Activated CD4-positive, alpha-beta T cell treated with anti-CD3 and anti-CD28 coated beads, Interleukin-10, Interleukin-2, amounts not matched to agents 100 ng/mL and 50 ng/mL, durations not matched to agents 16 hours and 8 hours (primary cell): Measurements from ENCODE around the gene TUBB2B.

Experiments used
- DNase-seq: peaks from one replicate; pipeline ENCODE4 v3.0.0-alpha.2; 2020

The TUBB2B gene

DNA sequence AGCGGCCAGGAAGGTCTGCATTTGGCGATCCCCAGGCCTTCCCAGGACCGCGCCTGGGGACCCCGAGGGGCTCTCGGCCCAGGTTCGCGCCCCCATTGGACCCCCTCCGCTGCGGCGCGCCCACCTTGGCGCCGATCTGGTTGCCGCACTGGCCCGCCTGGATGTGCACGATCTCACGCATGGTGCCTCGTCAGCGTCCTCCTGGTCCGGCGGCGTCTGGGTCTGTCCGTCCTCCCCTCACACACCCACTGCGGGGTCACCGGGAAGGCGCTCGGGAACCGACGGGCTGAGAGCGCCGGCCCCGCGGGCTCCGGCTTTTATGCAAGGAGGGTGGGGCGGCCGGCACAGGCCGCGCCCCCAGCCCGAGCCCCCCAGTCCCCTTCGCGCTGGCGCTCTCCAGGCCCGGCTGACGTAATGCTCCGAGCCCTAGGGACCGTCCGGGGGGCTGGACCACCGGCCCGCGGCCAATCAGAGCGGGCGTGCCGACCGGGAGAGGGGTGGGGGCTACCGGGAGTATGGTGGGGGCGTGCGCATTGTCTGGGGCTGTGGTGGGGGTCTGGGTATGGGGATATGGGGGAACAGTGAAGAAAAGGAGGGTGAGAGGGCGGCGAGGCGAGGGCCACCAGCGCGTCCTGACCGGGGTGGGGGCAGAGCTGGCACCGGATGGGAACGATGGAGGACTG, at the start of gene TUBB2B:
Gene TUBB2B (minus strand): TSS at position 291 of the 683 bp plus-strand sequence. CDS start 110 bp downstream, at position 181.
- DNase-seq: no peak

DNA sequence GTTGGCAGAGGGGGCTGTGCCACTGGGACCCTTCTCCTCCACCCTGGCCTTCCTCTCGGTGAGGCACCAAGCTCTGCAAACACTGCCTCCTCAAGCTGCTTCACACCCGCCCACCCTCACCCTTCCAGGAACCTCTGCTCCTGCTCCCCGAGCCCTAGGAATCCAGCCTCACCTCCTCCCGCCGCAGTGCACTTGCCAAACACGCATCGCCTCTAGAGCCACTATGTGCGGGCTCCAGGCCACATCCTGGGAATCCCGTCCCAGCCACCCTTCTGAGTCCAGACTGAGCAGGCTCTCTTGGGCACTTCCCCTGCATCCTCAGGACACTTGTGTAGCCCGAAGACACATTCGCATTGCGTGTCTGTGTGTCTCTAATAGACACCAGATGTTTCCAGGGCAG, 49.8 kb upstream of the TUBB2B start:
- no peak for DNase-seq

DNA sequence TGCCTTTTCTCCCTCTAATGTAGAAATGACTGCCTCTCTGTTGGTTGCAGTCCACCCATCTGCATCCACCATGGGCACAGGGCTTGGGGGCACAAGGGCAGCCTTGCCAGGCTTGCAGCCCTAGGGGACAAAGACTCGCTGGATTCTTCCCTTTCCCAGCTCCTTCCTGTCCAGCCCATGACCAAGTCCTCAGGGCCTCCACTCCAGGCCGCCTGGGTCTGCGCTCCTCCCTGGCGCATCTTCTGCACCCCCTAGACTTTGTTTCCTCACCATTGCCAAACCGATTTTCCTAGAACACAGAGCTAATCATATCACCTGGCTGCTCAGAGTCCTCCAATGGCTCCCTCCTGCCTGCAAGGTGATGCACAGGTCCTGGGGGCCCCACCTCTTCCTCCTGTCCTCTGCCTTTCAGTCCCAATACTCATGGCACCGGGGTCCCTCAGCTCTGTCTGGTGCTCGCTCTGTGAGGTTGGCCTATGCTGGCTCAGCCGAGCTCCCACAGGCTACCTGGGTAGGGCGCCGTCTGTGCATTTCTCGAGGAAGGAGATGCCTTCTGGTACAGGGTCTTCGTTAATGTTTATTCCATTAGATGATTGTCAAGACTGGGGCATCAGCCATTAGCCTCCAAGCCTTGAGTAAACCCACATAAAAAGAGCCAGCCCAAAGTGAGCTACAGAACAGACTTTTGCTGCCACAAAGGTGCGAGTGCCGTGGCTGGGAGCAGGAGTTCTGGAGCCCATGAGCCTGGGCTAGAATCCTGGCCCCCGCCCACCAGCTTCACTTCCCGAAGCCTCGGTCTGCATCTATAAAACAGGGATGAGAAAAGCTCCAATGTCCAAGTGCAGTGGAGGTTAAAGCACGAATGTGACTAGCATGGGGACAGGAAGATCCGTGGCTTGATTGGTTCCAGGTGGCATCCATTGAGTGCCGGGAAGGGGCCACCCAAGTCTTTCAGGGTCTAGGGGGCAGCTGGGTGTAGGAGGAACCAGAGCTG, 49.0 kb upstream of the TUBB2B start:
- DNase-seq: no peak

DNA sequence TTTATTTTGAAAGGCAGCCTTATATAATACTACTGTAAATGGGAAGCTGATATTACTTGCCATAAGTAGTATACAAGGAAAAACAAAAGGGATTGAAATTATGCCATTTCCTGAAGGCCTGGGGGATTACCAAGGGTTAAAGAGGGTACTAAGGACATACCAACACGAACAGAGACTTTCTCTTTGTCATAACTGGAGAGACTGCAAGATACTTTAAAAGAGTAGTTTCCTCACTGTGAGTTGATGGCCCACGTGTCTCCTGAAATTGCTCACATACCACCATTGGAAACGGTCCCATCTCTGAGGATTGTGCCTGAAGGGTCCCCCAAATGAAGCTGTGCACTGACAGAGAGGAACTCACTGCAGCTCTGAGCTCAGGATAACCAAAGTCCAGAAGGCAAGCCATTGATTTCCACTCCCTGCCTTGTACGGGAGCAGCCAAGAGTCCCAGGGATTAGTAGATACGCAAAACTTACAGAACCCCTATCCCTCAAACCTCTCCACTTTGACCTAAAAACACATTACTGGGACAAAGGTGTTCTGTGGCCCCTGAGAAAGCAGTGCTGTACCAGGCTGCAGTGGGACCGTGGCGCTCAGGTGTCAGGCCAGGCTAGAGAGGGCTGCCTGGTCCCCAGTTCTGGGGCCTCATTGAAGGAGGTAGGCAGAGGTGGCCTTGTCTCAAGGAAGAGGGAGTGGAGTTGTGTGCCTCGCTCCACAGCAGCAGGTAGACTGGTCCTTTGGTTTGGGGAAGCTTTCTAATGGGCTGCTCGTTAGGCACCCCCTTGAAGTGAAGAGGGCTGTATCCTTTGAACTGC, 46.5 kb upstream of the TUBB2B start:
- peak; percentile 24 for DNase-seq

DNA sequence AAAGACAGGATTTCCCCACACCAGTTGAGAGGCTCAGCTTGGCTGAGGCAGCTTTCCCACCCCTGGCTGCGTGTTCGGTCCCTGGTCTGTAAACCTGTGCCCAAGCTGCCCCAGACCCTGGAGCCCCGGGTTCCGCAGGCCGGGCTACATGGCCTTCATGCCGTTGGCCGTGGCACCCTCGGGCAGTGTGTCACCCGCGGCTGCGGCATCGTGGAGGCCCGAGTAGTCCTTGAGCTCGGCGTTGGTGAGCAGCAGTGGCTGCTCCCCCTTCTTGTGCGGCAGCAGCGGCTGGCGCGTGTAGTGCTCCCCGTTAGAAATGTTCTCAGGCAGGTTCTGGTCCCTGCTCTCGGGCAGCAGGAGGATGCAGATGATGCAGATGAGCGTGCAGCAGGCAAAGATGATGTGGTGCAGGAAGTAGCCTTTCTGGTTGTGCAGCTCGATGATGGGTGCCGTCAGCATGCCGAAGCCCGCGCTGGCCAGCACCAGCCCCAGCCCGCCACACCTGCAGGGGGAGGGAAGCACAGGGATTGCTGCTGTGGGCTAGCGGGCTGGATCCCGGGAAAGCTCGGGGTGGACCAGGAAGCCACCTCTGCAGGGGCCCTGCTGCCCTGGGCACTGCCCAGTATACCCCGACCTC, 45.6 kb upstream of the TUBB2B start:
- DNase-seq: no peak

DNA sequence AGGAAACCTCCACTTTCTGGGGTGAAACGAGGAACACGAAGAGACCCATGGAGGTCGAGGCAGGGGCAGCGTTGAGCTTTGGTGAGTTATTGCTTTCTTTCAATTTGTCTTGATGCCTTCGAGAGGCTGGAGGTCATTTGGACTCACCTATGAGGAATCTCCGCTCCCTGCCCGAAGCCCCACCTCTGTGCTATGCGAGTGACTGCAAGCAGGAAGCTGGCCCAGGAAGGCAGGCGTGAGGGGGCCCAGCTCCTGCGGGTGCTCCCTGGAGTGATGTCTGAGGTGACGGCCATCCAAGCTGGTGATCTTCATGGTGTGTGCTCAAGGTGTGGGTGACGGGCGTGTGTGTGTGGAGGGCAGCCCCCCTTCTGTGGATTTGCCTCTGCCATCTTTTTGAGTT, 44.3 kb upstream of the TUBB2B start:
- DNase-seq: no peak

DNA sequence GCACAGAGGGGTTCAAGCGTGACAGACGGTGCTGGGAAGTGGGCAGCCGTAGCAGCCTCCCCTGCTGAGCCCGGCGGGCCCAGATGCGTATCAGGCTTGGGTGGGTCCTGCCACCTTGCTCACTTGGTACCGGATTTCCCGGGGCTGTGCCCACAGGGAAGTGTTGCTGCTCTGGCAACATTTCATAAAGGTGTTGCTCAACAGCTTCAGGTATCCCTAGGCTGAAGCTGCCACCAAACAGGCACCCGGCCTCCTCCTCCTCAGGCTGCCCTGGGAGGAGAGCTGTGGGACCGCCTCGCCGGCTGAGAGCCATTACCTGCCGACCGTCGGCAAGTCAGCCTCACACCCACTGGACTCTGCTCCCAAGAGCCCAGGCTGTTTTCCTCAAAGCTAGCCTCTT, 42.8 kb upstream of the TUBB2B start:
- no peak for DNase-seq

DNA sequence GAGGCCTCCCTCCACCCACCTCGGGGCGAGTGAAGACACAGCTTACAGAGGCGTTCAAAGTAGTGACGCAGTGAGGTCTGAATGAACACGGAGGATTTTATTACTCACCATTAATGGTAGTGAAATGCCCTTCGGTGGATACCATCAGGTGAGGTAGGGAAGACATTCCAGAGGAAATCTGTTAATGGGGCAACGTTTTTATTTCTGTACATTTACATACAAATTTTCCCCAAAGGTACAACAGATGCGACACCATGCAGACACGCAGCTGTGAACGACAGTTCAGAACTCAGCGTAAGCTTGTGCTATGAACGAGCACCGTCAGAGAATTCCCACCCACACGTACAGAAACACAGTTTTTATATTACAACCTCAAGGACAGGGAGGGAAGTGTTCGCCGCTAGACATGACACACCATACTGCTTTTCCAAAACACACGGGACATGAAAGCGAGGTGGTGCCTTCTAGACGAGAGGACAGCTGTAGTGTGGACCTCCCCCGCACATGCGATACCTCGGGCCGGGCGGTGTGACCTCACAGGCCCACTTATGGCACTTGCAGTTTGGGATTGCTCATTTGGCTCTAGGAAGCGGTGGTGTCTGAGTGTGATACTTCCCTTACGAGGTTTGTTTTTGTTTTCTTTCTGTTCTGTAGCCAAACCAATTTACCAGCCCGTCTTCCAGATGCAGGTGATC, 42.0 kb upstream of the TUBB2B start:
- DNase-seq: no peak

DNA sequence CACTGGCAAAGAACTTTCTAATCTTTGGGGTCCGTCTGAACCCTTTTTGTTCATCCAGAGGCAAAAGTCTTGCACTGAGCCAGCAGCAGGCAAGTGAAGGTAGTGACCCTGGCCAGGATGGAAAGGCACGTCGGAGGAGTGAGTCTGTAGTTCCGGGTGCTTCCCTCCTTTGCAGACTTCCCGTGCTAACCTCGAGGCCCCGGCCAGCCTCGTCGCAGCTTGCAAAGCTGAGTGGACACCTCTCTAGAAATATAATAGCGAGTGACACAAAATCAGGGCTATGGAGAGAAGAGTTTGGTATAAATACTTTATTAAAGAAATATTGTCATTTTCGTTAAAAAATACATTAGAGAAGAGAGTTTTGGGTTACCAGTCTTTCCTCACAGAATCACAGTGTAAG, 41.2 kb upstream of the TUBB2B start:
- DNase-seq: no peak

DNA sequence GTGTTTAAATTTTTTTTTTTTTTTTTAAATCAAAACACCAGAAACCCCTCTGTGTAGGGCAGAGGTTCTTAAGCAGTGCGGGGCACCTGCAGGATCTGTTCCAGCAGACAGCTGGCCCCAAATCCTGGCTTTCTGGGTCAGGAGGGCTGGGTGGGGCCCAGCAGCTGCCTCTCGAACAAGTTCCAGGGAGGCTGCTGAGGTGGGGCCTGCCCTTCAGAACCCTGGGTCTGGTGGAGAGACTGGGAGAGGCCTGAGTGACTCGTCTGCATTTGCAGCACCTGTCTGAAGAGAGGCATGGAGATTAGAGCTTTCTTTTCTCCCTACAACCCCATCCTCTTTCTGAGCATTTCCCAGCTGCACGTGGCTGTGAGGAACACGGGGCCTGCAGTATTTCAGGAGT, 39.7 kb upstream of the TUBB2B start:
- no peak for DNase-seq

DNA sequence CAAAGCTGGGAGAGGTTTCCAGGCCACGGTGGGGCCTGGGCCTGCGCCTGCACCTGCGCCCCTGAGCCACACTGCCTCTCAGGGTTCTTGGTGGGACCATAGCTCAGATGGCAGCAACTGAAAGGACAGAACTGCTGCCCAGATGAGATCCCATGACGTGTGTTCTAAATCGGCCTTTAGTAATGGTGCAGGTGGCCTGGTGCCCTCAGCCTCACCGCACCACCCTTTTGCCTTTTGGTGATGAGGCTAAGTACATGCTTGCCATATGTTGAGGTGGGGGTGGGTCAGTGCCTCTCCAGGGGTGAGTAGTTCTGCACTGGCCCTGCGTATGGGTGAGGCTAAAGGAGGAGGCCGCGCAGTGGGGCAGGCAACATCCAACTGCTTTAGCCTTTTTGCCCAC, 38.7 kb upstream of the TUBB2B start:
- DNase-seq: no peak

DNA sequence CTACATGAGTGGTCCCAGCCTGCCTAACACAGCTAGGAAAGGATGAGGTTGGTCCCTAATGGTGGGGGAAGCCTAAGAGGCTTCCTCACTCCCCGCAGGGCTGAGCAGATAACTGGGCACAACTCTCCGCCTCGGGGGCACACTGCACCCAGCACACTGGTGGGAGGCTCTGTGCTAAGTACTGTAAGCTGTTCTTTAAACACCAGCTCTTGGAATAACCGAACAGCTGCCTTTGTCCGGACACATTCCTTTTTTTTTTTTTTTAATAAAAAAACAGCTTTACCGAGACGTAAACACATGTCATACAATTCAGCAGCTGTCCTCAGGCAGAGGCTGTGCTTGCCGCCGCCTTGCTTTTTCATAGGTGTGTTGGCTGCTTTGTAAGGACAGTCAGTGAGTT, 38.2 kb upstream of the TUBB2B start:
- no peak for DNase-seq

DNA sequence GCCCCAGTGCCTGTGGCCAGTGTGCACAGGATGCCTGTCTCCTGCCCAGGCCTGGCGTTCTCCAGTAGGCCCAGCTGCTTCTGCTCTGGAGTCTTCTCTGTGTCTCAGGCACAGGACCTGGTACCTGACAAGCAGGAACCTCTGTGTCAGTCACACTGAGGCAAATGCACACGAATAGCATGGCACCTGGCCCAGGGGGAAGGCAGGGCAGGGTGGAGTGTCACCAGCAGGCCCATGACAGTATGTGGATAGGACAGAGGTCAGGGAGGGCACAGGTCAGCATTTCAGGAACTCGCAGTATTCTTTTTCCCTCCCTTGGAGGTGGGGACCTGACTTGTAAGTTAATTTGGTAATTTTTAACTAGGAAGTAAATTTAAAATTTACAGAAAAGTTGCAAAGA, 36.9 kb upstream of the TUBB2B start:
- DNase-seq: no peak

DNA sequence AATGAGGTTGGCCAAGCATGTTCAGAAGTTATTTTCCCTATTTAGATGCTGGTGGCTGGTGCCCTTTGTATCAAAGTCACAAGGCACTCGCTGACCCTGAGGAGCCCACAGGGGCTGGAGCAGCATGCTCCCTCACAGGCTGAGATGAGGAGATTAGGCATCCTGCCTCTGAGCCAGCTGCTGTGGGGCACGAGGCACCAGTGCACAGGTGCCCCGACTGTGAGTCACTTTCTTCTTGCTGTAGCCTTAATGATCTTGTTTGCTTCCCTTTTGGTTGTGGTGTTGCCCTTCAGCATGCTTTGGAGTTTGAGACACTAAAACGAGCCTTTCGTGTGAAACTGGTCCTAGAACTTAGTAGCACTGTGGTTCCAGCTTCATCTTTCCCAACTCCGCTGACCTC, 35.6 kb upstream of the TUBB2B start:
- no peak for DNase-seq

DNA sequence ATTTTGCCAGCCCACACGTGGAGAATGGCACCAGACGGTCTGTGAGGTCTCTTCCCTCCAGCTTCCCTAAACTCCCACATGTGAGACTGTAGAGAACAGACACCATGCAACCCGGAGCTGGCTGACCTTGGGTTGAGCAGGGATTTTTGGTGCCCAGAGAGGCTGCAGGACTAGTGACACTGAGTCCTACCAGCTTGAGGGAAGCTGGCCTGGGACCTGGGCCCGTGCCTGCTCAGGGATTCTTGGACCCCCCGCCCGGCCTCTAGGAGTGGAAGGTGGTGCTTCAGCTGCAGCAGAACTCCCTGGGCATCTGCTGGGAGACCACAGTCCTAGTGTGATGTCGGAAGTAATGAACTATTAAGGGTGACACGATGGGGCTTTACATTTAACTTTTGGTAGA, 34.5 kb upstream of the TUBB2B start:
- DNase-seq: no peak

DNA sequence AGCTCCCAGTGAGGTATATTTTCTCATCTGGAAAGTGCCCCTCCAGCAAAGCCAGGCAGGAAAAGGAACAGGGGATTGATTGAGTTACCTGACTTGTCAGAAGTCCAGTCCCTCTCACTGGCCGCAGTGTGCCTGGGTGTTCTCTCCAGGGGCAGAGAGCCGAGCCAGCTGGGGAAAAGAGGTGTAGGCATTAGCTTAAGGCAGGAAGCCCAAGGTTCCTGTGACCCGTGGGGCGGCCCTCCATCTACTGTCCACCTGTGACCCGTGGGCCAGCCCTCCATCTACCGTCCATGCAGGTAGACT, 34.0 kb upstream of the TUBB2B start:
- DNase-seq: no peak

DNA sequence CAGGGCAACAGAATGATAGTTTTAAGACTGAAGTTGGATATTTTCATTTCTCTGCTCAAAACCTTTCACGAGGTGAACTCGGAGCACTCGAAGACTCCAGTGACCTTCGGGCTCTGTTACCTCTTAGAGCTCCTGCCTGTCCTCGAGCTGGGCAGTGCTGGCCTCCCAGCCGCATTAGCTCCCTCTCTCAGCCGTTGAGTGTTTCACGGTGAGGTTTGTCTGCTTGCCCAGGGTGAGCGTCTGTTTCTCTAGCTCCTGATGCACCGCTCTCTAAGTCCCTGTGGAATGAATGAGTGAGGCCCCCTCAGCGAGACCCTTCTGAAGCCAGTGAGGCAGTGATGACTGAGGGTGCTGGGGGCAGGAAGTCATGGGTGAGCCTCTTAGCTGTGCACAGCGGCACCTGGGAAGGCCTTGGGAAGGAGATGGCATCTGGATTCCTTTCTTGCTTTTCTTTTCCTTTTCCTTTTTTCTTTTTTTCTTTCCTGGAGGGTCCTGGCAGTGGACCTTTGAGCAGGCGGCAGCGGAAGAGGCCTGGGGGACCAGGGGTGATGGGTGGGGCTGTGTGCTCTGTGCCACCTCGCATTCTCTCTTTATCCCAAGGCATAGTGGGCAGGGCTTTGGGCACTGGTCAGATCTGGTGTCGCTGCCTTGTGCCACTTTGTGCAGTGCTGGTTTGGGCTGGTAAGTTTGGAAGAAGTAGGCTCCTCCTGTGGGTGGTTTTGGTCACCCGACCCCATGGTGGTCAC, 33.5 kb upstream of the TUBB2B start:
- DNase-seq: no peak

DNA sequence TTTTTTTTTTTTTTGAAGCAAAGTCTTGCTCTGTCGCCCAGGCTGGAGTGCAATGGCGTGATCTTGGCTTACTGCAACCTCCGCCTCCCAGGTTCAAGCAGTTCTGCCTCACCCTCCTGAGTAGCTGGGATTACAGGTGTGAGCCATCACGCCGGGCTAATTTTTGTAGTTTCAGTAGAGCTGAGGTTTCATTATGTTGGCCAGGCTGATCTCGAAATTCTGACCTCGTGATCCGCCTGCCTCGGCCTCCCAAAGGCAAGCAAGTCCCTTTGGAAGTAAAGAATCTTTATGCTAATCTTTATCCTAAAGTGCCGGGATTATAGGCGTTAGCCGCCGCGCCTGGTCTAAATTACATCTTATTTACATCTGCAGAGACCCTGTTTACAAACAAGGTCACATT, 32.8 kb upstream of the TUBB2B start:
- no peak for DNase-seq

DNA sequence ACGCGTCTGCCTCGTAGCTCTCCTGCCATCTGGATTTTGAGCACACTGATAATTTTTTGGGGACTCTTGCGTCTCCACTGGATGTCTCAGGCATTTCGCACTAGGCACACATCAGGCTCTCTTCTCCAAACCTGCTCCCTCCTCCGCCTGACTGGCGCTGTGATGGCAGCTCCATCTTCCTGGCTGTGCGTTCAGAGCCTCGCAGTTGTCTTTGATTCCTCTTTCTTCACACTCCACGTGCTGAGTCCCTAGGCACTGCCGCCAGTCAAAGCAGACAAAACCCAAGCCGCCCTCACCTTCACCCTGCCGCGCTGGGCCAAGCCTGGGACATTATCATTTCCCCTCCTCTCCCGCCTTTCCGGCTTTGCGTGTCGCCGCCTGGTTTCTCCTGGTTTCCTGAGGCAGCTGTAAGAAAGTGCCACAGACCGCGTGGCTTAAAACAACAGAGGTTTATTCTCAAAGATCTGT, 32.1 kb upstream of the TUBB2B start:
- DNase-seq: peak; percentile 38

DNA sequence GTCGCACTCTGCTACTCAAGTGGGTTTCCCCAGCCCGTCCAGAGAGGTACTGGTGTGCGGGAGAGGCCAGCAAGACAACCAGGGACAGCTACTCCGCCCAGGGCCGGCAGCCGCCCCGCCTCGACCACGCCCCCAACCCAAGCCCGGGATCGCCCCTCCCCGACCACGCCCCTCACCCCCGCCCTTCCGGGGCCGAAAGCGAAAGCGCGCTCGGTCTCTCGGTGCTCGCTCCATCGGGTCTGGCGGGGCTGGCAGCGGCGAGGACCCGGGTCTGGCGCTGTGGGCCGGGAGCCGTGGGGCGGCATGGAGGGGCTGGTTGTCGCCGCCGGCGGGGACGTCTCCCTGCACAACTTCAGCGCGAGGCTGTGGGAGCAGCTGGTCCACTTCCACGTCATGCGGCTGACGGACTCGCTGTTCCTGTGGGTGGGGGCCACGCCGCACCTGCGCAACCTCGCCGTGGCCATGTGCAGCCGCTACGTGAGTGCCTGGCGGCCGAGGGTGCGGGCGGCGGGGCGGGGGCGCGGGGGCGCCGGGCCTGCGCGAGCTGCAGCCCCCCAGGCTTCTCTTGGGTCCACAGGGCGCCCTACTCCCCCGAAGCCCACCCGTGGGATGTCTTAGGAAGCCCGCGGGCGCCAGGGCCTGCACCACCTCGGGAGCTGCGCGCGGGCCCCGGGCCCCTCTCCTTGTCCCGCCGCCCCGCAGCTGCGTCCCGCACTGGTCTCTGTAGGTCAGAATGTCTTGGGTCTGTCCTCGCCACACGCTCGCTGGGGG, 31.5 kb upstream of the TUBB2B start, which contains the start of gene PSMG4:
Gene PSMG4 (plus strand): TSS at position 228 of the 771 bp plus-strand sequence. CDS start 76 bp downstream, at position 304.
- DNase-seq: peak; percentile 95

DNA sequence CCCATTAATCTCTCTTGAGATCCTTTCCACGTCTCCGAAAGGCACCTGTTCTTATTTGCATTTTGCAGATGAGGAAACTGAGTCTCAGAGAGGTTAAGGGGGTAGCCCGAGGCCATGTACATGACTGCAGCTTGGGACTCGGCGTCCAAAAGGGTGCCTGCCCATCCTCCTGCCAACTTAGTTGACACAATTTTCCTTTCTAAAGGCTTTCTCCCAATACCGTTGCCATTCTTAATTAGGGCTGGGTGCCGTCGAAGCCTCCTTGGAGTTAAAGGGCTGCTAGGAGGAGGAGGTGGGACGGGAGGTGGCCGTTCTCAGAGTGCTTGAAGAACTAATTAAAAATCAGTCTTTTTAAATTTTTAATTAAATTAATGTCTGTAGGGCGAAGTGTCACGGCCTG, 30.7 kb upstream of the TUBB2B start:
- DNase-seq: no peak
